Body of pancreas (tissue), 4 donors: Measurements from ENCODE around the gene PDGFRA.
"Not testable (repeated sequence)": the region's sequence is repeated elsewhere in the genome, so short reads cannot be mapped to it uniquely, and the experiment has no call there.

Source experiments
- CTCF ChIP-seq, 7 experiments: fragments of 450-650 bp in 4 of 7; fragments of 200-600 bp in 3 of 7; sonication (generic) in 3 of 7; IDR thresholded peaks; one replicate each; pipeline ENCODE4 v1.5.1; 2016 to 2019; ENCODE audit warnings: antibody characterized with exemption in 7 of 7
- POLR2A ChIP-seq, 3 donors: fragments of 450-650 bp; IDR thresholded peaks; one replicate each; pipeline ENCODE4 v1.6.1; 2016; ENCODE audit warnings: antibody characterized with exemption in 3 of 3, mild to moderate bottlenecking in 2 of 3

- not testable (repeated sequence) for TF ChIP-seq POLR2A, CTCF (IDR thresholded peaks at IDR 0.05)
Measured at GRCh38 chr4:54241268-54241823, 12.3 kb downstream of the PDGFRA start.
